ENCODE results near the gene DNMT3A. TPM values are rescaled to one million over a fixed set of nuclear protein-coding genes. Genes with fewer than 3 reads are reported as not detected.
"Not testable (repeated sequence)": the region's sequence is repeated elsewhere in the genome, so short reads cannot be mapped to it uniquely, and the experiment has no call there.

The DNMT3A gene
- total RNA-seq, 1 experiment from 2014 or later: 6.8 TPM

- DNase-seq (ENCODE audit: low spot score): no peak
These were observed 57.0 kb downstream of the DNMT3A start for GRCh38 chr2:25284756-25285155.

GRCh38 chr2:25283921-25284320 is 57.8 kb downstream of the DNMT3A start:
- no peak for DNase-seq (ENCODE audit: low spot score)

DNA sequence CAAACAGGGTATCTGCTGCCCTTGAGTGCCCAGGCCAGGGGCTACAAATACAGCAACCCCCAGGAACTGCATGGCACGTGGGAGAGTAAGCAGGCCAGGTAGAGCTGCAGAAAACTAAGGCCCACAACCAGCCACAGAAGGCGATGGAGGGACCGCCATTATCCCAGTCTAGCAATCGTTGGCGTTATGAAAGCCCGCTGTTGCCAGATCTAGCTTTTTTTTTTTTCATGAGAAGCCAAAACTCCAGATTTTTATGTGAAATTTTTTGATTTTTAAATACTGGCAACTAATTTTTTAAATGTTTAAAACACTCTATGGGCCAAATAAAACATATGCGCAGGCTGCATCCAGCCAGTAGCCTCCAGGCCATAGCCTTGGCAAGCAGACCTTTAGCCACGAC is 59.8 kb downstream of the DNMT3A start:
- DNase-seq (ENCODE audit: low spot score): no peak

DNA sequence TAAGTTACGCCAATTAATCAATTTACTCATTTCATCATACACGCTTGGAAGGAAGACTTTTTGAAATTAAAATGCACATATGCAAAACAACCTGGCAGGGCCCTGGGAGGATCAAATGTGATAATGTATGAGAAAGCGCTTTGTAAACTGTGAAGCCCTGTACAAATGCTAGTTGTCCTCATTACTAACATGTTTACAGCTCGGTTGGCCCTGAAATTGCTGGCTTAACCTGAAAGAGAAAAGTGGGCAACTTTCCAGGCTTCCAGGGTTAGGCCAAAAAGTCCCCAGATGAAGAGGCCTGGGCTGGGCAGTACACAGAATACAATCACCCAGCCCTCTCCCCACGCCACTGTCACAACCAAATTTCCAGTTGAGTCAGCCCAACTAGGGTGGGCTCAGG is 60.2 kb downstream of the DNMT3A start:
- DNase-seq (ENCODE audit: low spot score): no peak

- DNase-seq (ENCODE audit: low spot score): no peak
These were observed 61.6 kb downstream of the DNMT3A start for GRCh38 chr2:25280051-25280687.

- no peak for DNase-seq (ENCODE audit: low spot score)
These were observed 62.6 kb downstream of the DNMT3A start for GRCh38 chr2:25279091-25279651.

GRCh38 chr2:25276569-25277465 is 64.9 kb downstream of the DNMT3A start:
- DNase-seq (ENCODE audit: low spot score): no peak

GRCh38 chr2:25275575-25275965 is 66.2 kb downstream of the DNMT3A start:
- no peak for DNase-seq (ENCODE audit: low spot score)

DNA sequence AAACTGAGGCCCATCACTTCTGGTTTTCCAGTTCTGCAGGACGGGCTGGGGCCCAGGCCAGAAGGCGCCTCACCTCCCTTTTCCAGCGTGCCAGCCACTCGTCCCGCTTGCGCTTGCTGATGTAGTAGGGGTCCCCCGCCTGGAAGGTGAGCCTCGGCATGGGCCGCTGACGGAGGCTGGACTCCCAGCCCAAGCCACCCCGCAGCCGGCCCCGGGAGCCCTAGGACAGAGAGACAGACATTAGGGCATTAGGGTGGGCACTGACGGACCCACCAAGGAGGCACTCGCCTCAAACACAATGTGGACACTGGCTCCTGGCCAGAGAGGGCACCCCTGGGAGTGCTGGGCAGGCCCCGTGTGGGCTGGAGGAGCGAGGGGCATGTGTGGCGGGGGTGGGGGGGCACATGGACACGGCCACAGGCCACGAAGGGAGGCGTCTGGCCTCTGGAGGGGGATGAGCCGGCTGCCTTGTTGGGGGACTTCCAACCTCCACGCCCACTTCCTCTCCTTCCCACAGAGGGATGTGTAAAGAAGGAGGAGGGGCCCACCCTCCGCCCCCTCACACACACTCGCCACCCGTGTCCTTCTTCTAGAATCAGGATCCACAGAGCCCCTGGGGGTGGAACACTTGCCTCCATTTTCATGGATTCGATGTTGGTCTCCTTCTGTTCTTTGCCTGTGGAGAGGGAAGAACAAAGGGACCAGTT is 66.7 kb downstream of the DNMT3A start:
- peak; percentile 25 for DNase-seq (ENCODE audit: low spot score)

- DNase-seq (ENCODE audit: low spot score): no peak
These were observed 67.7 kb downstream of the DNMT3A start for GRCh38 chr2:25273985-25274535.

- DNase-seq (ENCODE audit: low spot score): not testable (repeated sequence)
These were observed 69.0 kb downstream of the DNMT3A start for GRCh38 chr2:25272705-25273104.

DNA sequence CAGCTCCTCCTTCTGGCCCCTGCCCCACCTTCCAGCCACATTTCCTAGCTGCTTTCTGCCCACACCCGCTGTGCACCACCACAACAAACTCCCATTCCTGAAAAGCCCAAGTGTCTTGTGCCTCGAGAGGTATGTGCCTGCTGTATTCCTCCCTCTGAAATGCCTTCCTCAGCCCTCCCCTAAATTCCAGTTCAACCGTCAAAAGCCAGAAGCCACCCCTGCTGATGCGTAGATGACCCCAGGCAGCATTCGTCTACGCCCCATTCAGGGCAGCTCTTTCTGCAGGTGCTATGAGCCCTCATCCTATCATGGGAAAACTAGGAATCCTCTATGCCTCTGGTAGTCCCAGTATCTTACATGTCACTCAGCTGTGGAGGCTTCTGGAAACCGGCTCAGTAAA is 71.7 kb downstream of the DNMT3A start:
- DNase-seq (ENCODE audit: low spot score): no peak

DNA sequence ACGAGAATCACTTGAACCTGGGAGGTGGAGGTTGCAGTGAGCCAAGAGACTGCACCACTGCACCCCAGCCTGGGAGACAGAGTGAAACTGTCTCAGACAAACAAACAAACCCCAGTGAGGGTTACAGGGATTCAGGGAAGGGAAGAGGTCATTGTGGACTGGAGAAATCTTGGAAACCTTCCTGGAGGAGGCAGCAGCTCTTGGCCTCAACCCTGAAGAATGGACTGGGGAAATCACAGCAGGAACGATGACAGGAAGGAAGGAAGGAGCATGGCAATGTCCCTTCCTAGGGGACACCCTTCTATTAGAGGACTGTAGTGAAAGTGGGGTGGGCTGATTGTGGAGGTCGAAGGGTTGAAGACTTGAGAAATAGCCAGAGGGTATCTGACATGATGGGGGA is 72.5 kb downstream of the DNMT3A start:
- DNase-seq (ENCODE audit: low spot score): no peak

DNA sequence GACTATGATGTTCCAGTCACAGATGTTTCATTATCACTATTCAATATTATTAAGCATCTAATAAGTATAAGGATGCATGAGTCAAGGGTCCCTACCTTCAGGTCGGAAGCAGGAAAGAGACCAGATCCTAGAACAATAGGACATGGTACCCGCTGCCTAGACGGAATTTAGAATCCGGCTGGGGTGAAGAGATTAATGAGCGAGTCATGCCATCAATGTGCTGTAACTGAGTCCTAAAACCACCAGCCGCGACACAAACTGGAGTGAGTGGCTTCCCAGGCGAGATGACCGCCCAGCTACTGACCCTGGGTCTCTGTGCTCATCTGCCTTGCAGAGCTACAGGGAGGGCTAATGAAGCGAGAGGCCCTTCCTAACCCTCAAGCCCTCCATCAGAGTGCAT is 73.6 kb downstream of the DNMT3A start:
- DNase-seq (ENCODE audit: low spot score): no peak

DNA sequence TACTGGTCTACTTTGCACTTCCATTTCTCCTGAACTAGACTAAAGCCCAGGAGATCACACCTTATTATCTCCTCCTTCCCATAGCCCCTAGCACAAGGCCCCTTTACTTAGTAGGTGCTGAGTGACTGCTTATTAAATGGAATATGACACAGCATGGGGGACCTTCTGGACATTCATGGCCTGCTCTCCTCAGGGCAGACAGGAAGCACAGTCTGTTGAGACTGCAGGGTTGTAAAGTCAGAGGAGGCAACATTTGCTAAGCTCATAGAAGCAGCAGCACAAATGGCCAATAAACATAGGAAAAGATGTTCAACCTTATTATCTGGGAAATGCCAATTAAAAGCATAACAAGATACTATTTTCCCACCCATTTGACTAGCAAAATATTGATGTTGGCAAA is 75.3 kb downstream of the DNMT3A start:
- DNase-seq (ENCODE audit: low spot score): no peak

GRCh38 chr2:25265802-25266201 is 75.9 kb downstream of the DNMT3A start:
- no peak for DNase-seq (ENCODE audit: low spot score)

DNA sequence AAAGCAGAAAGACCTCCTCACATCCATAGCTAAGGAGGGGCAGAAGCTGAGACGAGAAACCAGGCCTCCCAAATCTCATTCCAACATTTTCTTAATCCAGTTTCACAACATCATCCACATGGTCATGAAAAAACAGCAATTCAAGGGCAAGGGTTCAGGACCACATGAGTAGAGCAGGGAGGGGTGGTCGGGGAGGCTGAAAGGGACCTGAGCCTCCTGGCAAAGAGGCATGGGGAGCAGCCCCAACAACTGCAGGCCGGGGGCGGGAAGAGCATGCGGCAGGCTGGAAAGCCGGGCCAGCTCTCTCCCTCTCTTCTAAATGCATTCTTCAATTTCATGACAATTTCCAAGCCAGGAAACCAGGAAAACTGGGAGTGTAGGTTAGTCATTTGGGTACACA is 76.7 kb downstream of the DNMT3A start:
- no peak for DNase-seq (ENCODE audit: low spot score)

- no peak for DNase-seq (ENCODE audit: low spot score)
These were observed 79.4 kb downstream of the DNMT3A start for GRCh38 chr2:25262288-25262687.

- DNase-seq (ENCODE audit: low spot score): no peak
These were observed 82.0 kb downstream of the DNMT3A start for GRCh38 chr2:25259737-25260124.

- DNase-seq (ENCODE audit: low spot score): no peak
These were observed 82.6 kb downstream of the DNMT3A start for GRCh38 chr2:25258847-25259736.
